Measurements from ENCODE around the gene PEX7. TPM values are rescaled to one million over a fixed set of nuclear protein-coding genes. Genes with fewer than 3 reads are reported as not detected.

The PEX7 gene
- total RNA-seq, 1 experiment from 2014 or later = 11.4 TPM

Other genes with a start within 250 kb of the PEX7 start
- gene MAP3K5, start 30.1 kb upstream of the PEX7 start, total RNA-seq (2014; rRNA removed; shearing (Covaris generic)) = 8.3 and 10.7 TPM in 2 replicates
- not detected in 2 replicates for gene SLC35D3, start 99.7 kb downstream of the PEX7 start, total RNA-seq (2014; rRNA removed; shearing (Covaris generic))
- not detected in 2 replicates for gene IL20RA, start 222.4 kb downstream of the PEX7 start, total RNA-seq (2014; rRNA removed; shearing (Covaris generic))